SK-N-SH treated with all-trans-retinoic acid at 6 μM for 48 hours (cell line): ENCODE data around the gene HOXB1.
A peak's percentile ranks its signal among the peaks of the same experiment; 100 is the strongest.

Experiments used
- ATAC-seq: fragments of 200-7000 bp; cut with Tn5 transposase; 3 replicates; pipeline ENCODE4 v1.9.1; 2020; ENCODE audit warnings: mild to moderate bottlenecking, moderate library complexity
- ARNTL ChIP-seq: fragments of 450-650 bp; formaldehyde crosslinking; IDR thresholded peaks from 2 replicates; pipeline ENCODE4 v1.5.0; 2020; ENCODE audit warnings: low read depth, mild to moderate bottlenecking, moderate library complexity, borderline replicate concordance
- BACH2 ChIP-seq: fragments of 250-450 bp; sonication (Bioruptor Pico); IDR thresholded peaks from 2 replicates; pipeline ENCODE4 v1.9.0; 2021; ENCODE audit warnings: mild to moderate bottlenecking, borderline replicate concordance
- CREB5 ChIP-seq: fragments of 250-450 bp; sonication (Bioruptor Pico); IDR thresholded peaks from 2 replicates; pipeline ENCODE4 v1.5.1; 2020; ENCODE audit warnings: low read depth, mild to moderate bottlenecking, moderate library complexity
- CSRNP3 ChIP-seq: fragments of 250-450 bp; sonication (Bioruptor Pico); IDR thresholded peaks from 2 replicates; pipeline ENCODE4 v1.5.1; 2021; ENCODE audit warnings: mild to moderate bottlenecking, moderate library complexity
- GLIS3 ChIP-seq: fragments of 250-450 bp; sonication (Bioruptor Pico); IDR thresholded peaks from 2 replicates; pipeline ENCODE4 v1.5.0; 2020; ENCODE audit warnings: mild to moderate bottlenecking, moderate library complexity
- OSR1 ChIP-seq: fragments of 250-450 bp; sonication (Bioruptor Pico); IDR thresholded peaks from 2 replicates; pipeline ENCODE4 v1.8.0; 2022; ENCODE audit warnings: moderate library complexity, mild to moderate bottlenecking, inconsistent platforms
- PATZ1 ChIP-seq: fragments of 250-450 bp; sonication (Bioruptor Pico); IDR thresholded peaks from 2 replicates; pipeline ENCODE4 v1.8.0; 2020; ENCODE audit warnings: mild to moderate bottlenecking, moderate library complexity, borderline replicate concordance
- POU6F1 ChIP-seq: fragments of 250-450 bp; sonication (Bioruptor Pico); IDR thresholded peaks from 2 replicates; pipeline ENCODE4 v1.8.0; 2021; ENCODE audit warnings: low read depth, mild to moderate bottlenecking, moderate library complexity, borderline replicate concordance
- PPARA ChIP-seq: fragments of 250-450 bp; sonication (Bioruptor Pico); IDR thresholded peaks from 2 replicates; pipeline ENCODE4 v1.5.0; 2020; ENCODE audit warnings: mild to moderate bottlenecking, borderline replicate concordance
- RARB ChIP-seq: fragments of 250-450 bp; sonication (Bioruptor Pico); IDR thresholded peaks from 2 replicates; pipeline ENCODE4 v1.8.0; 2021; ENCODE audit warnings: mild to moderate bottlenecking, moderate library complexity
- SNAI2 ChIP-seq: fragments of 250-450 bp; sonication (Bioruptor Pico); IDR thresholded peaks from 2 replicates; pipeline ENCODE4 v1.5.0; 2020; ENCODE audit warnings: mild to moderate bottlenecking, moderate library complexity
- TCF4 ChIP-seq: fragments of 250-450 bp; sonication (Bioruptor Pico); IDR thresholded peaks from 2 replicates; pipeline ENCODE4 v1.8.0; 2021; ENCODE audit warnings: mild to moderate bottlenecking, moderate library complexity, borderline replicate concordance
- ZC3H10 ChIP-seq: fragments of 250-450 bp; sonication (Bioruptor Pico); IDR thresholded peaks from 2 replicates; pipeline ENCODE4 v1.5.1; 2021; ENCODE audit warnings: mild to moderate bottlenecking, moderate library complexity
- ZFP3 ChIP-seq: fragments of 250-450 bp; sonication (Bioruptor Pico); IDR thresholded peaks from 2 replicates; pipeline ENCODE4 v1.5.0; 2020; ENCODE audit warnings: mild to moderate bottlenecking, moderate library complexity
- ZFP30 ChIP-seq: fragments of 450-650 bp; formaldehyde crosslinking; IDR thresholded peaks from 2 replicates; pipeline ENCODE4 v1.5.0; 2022; ENCODE audit warnings: mild to moderate bottlenecking, moderate library complexity
- ZNF70 ChIP-seq: fragments of 450-650 bp; formaldehyde crosslinking; IDR thresholded peaks from 2 replicates; pipeline ENCODE4 v1.5.0; 2020; ENCODE audit warnings: mild to moderate bottlenecking, moderate library complexity

The HOXB1 gene

GRCh38 chr17:48564188-48565021 is 33.6 kb upstream of the HOXB1 start (continued):
- TF ChIP-seq CSRNP3 (CRISPR knock-in tag), result no peak

GRCh38 chr17:48563867-48564187 is 33.0 kb upstream of the HOXB1 start:
- no peak for TF ChIP-seq OSR1 (CRISPR knock-in tag)
- no peak for TF ChIP-seq BACH2
- TF ChIP-seq POU6F1, result no peak
- no peak for ATAC-seq

- TF ChIP-seq ZNF70 (CRISPR knock-in tag) (no peak), CREB5 (CRISPR knock-in tag) (no peak), BACH2 (no peak), ZC3H10 (CRISPR knock-in tag) (no peak), POU6F1 (no peak), PATZ1 (no peak), ARNTL (CRISPR knock-in tag) (no peak), TCF4 (CRISPR knock-in tag) (no peak), SNAI2 (CRISPR knock-in tag) (no peak)
- ATAC-seq, result no peak
Observed at GRCh38 chr17:48563385-48563838, 32.6 kb upstream of the HOXB1 start.

- no peak for ATAC-seq
- TF ChIP-seq SNAI2 (CRISPR knock-in tag), result no peak
- no peak for TF ChIP-seq CREB5 (CRISPR knock-in tag)
Observed at GRCh38 chr17:48562934-48563333, 32.1 kb upstream of the HOXB1 start.

GRCh38 chr17:48561884-48562810 is 31.3 kb upstream of the HOXB1 start:
- ATAC-seq, result peak; percentile 54

More at GRCh38 chr17:48561884-48562810, 31.3 kb upstream of the HOXB1 start:
- no peak for TF ChIP-seq RARB (CRISPR knock-in tag)
- TF ChIP-seq ARNTL (CRISPR knock-in tag), result no peak
- no peak for TF ChIP-seq ZFP3 (CRISPR knock-in tag)
- TF ChIP-seq PPARA, result no peak
- no peak for TF ChIP-seq POU6F1
- no peak for TF ChIP-seq BACH2
- no peak for TF ChIP-seq ZFP30 (CRISPR knock-in tag)
- no peak for TF ChIP-seq CREB5 (CRISPR knock-in tag)
- no peak for TF ChIP-seq GLIS3 (CRISPR knock-in tag)
- no peak for TF ChIP-seq TCF4 (CRISPR knock-in tag)
- no peak for TF ChIP-seq OSR1 (CRISPR knock-in tag)
